LHCN-M2 (cell line): ENCODE data around the gene PRKAG1. TPM values are rescaled to one million over a fixed set of nuclear protein-coding genes. Genes with fewer than 3 reads are reported as not detected.
A peak's percentile ranks its signal among the peaks of the same experiment; 100 is the strongest.
"Not testable (repeated sequence)": the region's sequence is repeated elsewhere in the genome, so short reads cannot be mapped to it uniquely, and the experiment has no call there.

Experiments
- DNase-seq: peaks from one replicate; pipeline ENCODE4 v3.0.0-alpha.2; 2012; ENCODE audit warnings: low read depth
- polyA plus RNA-seq: library from polyadenylated mRNA; unstranded; fragments of >200 nt; gene quantifications from one replicate; pipeline ENCODE4 v1.2.1, GENCODE V29; 2012; ENCODE audit warnings: missing spikeins
- total RNA-seq: library from RNA; depleted of rRNA; stranded (reverse); fragments of >200 nt; gene quantifications from 2 replicates; pipeline ENCODE4 v1.2.3, GENCODE V29; 2014; rRNA removed

PRKAG1 gene
- total RNA-seq: 68.0 and 77.4 TPM in 2 replicates
- 77.5 TPM for polyA plus RNA-seq

- DNase-seq: peak; percentile 96
Observed at GRCh38 chr12:49018261-49019119, at the start of gene PRKAG1. Gene PRKAG1, minus strand, starts transcription at chr12:49018776. Its CDS starts 36 bp downstream, at chr12:49018740.

GRCh38 chr12:49066120-49066519 lies 47.5 kb upstream of the PRKAG1 start:
- DNase-seq: no peak

DNA sequence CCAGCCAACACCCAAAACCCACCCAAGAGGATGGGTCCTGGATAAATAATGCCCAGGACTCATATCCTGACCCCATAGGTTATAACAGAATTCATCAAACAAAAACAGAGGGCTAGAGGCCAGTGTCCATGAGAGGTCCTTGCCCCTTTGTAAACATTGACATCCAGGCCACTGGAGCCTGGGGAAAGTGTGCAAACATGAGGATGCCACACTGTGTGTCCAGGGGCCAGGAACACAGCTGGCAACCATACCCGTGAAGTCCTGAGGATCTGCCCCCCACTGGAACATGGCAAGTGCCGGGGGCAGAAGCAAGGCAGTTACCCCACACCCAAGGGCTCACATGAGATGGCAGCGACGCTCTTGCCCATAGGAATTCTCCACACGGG lies 46.2 kb upstream of the PRKAG1 start:
- DNase-seq: no peak

- not testable (repeated sequence) for DNase-seq
Observed at GRCh38 chr12:49061916-49062315, 43.3 kb upstream of the PRKAG1 start.

- no peak for DNase-seq
Observed at GRCh38 chr12:49061157-49061650, 42.6 kb upstream of the PRKAG1 start.

- peak; percentile 93 for DNase-seq
Observed at GRCh38 chr12:49060237-49061156, 41.9 kb upstream of the PRKAG1 start, which contains the start of gene KMT2D. Gene KMT2D, minus strand, starts transcription at chr12:49060794. Its CDS starts 5,470 bp downstream, at chr12:49055324.

DNA sequence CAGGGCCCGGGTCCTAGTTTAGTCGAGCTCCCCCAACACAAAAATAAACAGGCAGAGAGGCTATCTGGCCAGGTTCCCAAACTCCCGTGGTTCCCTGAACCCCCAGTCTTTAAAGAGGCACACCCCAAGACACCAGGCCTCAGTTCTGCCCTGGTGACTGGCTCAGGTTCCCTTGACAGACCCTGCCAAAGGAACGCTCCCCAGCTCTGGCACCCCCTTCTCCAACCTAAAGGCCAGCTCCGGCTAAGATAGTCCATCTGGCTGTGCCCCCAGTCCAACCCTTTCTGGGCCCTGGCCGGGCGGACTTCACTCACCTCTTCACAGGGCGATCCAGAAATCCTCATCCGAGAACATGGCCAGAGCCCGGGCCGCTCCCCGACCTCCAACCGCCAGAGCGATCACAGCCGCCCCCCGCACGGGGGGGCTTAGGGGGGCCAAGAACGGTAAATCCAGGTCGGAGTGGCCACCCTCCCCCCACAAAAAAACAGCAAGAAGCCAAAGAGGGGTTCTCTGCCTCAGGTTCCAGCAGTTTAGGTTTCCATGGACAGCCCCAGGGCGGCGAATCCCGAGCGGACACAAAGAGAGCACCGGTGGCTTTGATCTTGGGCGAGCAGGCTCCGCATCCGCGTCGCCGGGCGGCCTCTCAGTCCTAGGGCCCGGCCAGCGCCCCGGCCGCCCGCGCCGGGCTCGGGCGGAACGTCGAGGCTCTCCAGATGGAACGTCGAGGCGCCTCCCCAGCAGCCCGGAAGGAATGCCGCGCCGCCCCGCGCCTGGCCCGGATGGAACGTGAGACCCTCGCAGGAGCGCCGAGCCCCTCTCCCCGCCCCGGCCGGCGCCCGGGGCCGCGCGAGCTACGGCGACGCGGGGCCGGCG lies 41.0 kb upstream of the PRKAG1 start:
- DNase-seq: no peak

- DNase-seq: no peak
Observed at GRCh38 chr12:49059045-49059298, 40.4 kb upstream of the PRKAG1 start.

GRCh38 chr12:49058366-49059044 lies 39.9 kb upstream of the PRKAG1 start:
- DNase-seq: no peak

GRCh38 chr12:49057888-49058287 lies 39.3 kb upstream of the PRKAG1 start:
- no peak for DNase-seq

GRCh38 chr12:49055978-49056754 lies 37.6 kb upstream of the PRKAG1 start:
- peak; percentile 71 for DNase-seq

- DNase-seq: no peak
Observed at GRCh38 chr12:49055092-49055491, 36.5 kb upstream of the PRKAG1 start.

DNA sequence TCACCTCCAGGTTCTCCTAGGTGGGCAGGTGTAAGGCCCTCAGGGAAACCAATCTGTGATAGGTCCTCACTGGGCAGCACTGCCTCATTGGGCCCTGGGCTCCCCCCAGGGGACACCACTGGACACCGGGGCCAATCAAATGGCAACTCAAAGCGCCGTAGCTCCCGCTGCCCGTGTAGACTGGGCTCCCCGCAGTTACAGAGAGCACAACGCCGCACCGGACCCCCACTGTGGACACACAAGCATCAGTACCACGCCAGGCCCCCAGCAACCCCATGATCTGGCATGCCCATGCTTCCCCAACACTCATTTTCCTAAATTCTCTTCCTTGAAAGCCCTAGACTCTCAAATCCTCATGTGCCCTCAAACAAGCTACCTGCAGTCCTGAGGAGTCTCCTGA lies 35.9 kb upstream of the PRKAG1 start:
- no peak for DNase-seq

DNA sequence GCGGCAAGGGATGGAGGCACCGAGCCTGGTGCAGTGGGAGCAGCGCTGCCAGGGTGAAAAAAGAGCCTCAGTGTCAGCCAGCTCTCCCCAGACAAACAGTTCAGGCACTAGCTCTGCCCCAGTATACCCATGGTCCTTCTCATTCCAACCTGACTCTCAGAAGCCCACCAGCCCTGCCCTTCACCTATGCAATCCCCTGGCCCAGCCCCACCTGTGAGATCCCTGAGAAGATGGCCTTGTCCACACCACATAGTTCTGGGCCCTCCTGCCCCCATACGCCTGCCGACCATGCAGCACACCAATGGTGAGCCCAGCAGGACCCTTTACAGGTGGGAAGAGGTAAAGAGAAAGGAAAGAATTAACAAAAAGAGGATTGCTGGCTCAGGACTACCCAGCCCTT lies 35.5 kb upstream of the PRKAG1 start:
- no peak for DNase-seq

DNA sequence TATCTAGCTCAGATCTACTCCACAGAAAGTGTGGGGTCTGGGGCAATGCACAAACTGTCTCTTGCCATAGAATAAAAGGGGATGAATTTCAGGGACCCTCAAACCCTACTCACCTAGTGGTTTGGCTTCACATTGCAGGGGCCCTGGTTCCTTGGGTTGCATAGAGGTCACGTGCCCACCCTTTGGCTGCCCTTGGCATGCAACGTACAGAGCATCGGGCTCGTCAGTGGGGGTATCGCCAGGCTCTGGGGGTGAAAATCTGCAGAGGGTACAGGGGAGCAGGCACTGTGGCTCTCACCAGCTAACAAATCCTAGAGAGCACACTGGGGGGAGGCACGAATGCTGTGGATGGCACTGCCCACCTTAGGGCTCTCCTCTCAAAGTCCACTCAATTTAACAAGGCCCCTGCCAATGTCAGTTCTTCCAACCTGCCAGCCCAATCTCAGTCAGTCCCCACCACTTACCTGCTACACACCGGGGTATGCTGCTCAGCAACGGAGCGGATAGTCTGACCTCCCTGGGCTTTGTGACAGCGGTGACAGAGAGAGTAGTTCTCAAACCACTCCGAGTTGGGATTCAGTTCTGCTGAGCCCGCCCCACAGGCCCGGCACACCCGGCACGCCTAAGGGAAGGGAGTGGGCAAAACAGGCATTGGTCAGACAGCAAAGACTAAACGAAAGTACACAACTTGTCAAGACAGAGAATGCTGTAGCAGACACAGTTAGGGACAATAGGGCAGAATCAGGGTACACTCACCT lies 34.1 kb upstream of the PRKAG1 start:
- DNase-seq: no peak

DNA sequence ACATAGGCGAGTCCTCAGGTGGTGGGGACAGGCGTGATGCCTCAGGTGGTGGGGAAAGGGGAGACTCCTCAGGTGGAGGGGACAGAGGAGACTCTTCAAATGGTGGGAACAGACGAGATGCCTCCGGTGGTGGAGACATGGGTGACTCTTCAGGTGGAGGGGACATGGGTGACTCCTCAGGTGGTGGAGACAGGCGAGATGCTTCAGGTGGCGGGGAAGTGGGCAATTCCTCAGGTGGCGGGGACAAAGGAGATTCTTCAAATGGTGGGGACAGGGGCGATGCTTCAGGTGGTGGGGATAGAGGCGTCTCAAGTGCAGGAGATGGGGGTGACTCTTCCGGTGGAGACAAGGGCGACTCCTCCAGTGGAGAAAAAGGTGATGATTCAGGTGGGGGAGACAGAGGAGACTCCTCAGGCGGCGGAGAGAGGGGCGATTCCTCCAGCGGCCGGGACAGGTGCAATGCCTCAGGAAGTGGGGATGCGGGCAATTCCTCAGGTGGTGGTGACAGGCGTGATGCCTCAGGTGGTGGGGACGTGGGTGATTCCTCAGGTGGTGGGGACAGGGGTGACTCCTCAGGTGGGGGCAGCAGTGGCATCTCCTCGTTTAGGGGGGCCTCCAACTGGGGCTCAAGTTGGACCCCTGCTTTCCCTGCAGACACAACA lies 33.3 kb upstream of the PRKAG1 start:
- DNase-seq: no peak

GRCh38 chr12:49051373-49051764 lies 32.8 kb upstream of the PRKAG1 start:
- no peak for DNase-seq

- DNase-seq: no peak
Observed at GRCh38 chr12:49050507-49051372, 32.2 kb upstream of the PRKAG1 start.
